ENCODE measurements around the gene MRNIP.

The MRNIP gene

DNA sequence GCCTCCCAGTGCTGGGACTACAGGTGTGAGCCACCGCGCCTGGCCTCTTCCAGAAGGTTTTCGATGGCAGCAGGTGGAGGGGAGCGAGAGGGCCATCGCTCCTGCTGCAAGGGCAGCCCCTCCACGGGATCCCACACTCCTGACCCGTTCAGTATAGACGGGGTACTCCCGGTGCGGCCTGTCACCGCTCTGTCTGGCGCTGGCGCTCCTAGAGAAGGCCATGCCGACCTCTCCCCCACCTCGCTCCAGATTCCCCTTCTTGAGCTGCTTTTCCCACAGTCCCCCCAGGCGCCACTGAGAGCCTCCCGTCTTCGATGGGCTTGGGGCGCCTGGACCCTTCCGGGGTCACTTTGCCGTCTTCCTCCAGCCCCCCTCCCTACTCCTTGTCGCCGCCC is 42.2 kb downstream of the MRNIP start:
- peaks cover 7% of the 10 kb centered on the region; the same call in 1 of the 2 replicates for H3K36me3 ChIP-seq (ENCODE audit: insufficient read depth, low read length)
- H3K9me2 ChIP-seq (ENCODE audit: low read depth, low read length), result no peaks in the 10 kb centered on the region
- H2AFZ ChIP-seq (ENCODE audit: low read length), result no peak overlapping the region
- TF ChIP-seq CTCF (IDR thresholded peaks at IDR 0.05; ENCODE audit: low read length) (no peak), EZH2 (IDR thresholded peaks at IDR 0.05; ENCODE audit: borderline replicate concordance, low read length) (no peak)
- H3K27ac ChIP-seq (ENCODE audit: low read depth, low read length, poor library complexity, severe bottlenecking), result no peak overlapping the region
- H3K4me2 ChIP-seq (ENCODE audit: low read length), result no peak overlapping the region
- H3K4me3 ChIP-seq (ENCODE audit: low read depth, low read length, poor library complexity, severe bottlenecking), result no peak overlapping the region
- H3K9ac ChIP-seq (ENCODE audit: low read length), result no peak overlapping the region
- no peaks in the 10 kb centered on the region for H3K79me2 ChIP-seq (ENCODE audit: insufficient read depth, low read length)
- no peaks in the 10 kb centered on the region for H3F3A ChIP-seq (ENCODE audit: insufficient read depth, low read length)
- no peaks in the 10 kb centered on the region for H4K20me1 ChIP-seq (ENCODE audit: insufficient read depth, low read length)
- no peaks in the 10 kb centered on the region for H3K9me3 ChIP-seq (ENCODE audit: low read length)
- peaks cover 33% of the 10 kb centered on the region for H3K4me1 ChIP-seq (ENCODE audit: insufficient read depth, low read length, severe bottlenecking)
- no peaks in the 10 kb centered on the region for H3K27me3 ChIP-seq (ENCODE audit: insufficient read depth, low read length)

DNA sequence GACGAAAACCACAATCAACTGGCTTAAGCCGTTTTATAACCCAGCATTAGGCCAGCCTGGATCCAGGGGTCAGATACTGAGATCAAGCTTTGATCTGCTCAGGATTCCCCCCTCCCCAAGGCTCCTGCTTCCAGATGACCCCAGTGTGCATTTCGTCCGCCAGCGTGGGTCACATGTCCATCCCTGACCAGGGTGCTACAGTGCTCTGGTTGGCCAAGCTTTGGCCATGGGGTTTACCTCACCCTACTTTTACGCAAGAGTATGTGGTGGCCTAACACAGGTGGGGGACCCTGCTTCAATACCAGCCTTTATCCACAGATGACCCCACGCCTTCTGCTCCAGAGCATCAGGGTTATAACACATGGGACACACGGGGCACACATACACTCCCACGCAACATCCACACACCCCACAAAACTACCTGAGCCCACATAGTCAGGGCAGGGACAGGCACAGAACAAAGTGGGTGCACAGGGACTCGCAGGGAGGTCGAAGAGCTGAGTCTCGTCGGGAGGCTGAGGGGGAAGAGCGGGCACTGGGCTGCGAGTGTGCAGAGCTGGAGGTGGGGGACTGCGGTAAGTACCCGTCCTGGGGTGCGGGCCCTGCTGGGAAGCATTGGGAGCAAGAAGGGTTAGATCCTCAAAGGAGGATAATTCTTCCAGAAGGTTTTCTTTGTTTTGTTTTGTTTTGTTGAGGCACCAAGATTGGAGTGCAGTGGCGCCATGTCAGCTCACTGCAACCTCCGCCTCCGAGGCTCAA is 42.9 kb downstream of the MRNIP start:
- H4K20me1 ChIP-seq (ENCODE audit: insufficient read depth, low read length), result no peaks in the 10 kb centered on the region
- peaks cover 33% of the 10 kb centered on the region for H3K4me1 ChIP-seq (ENCODE audit: insufficient read depth, low read length, severe bottlenecking)
- H2AFZ ChIP-seq (ENCODE audit: low read length), result no peak overlapping the region
- no peak overlapping the region for H3K27ac ChIP-seq (ENCODE audit: low read depth, low read length, poor library complexity, severe bottlenecking)
- H3K9ac ChIP-seq (ENCODE audit: low read length), result no peak overlapping the region
- no peak overlapping the region for H3K4me3 ChIP-seq (ENCODE audit: low read depth, low read length, poor library complexity, severe bottlenecking)
- H3F3A ChIP-seq (ENCODE audit: insufficient read depth, low read length), result no peaks in the 10 kb centered on the region
- H3K27me3 ChIP-seq (ENCODE audit: insufficient read depth, low read length), result no peaks in the 10 kb centered on the region
- TF ChIP-seq EZH2 (IDR thresholded peaks at IDR 0.05; ENCODE audit: borderline replicate concordance, low read length) (no peak), CTCF (IDR thresholded peaks at IDR 0.05; ENCODE audit: low read length) (no peak)
- H3K79me2 ChIP-seq (ENCODE audit: insufficient read depth, low read length), result no peaks in the 10 kb centered on the region
- no peaks in the 10 kb centered on the region for H3K9me3 ChIP-seq (ENCODE audit: low read length)
- no peak overlapping the region for H3K4me2 ChIP-seq (ENCODE audit: low read length)
- peaks cover 7% of the 10 kb centered on the region; the same call in 1 of the 2 replicates for H3K36me3 ChIP-seq (ENCODE audit: insufficient read depth, low read length)
- H3K9me2 ChIP-seq (ENCODE audit: low read depth, low read length), result no peaks in the 10 kb centered on the region

- Histone ChIP-seq H3K9ac (ENCODE audit: low read length) (no peak overlapping the region), H3K4me2 (ENCODE audit: low read length) (no peak overlapping the region), H2AFZ (ENCODE audit: low read length) (no peak overlapping the region), H4K20me1 (ENCODE audit: insufficient read depth, low read length) (no peaks in the 10 kb centered on the region), H3K36me3 (ENCODE audit: insufficient read depth, low read length) (peaks cover 7% of the 10 kb centered on the region; the same call in 1 of the 2 replicates), H3K9me3 (ENCODE audit: low read length) (no peaks in the 10 kb centered on the region), H3K4me1 (ENCODE audit: insufficient read depth, low read length, severe bottlenecking) (peaks cover 18% of the 10 kb centered on the region), H3K9me2 (ENCODE audit: low read depth, low read length) (no peaks in the 10 kb centered on the region), H3K4me3 (ENCODE audit: low read depth, low read length, poor library complexity, severe bottlenecking) (no peak overlapping the region), H3F3A (ENCODE audit: insufficient read depth, low read length) (no peaks in the 10 kb centered on the region), H3K27ac (ENCODE audit: low read depth, low read length, poor library complexity, severe bottlenecking) (no peak overlapping the region), H3K79me2 (ENCODE audit: insufficient read depth, low read length) (no peaks in the 10 kb centered on the region), H3K27me3 (ENCODE audit: insufficient read depth, low read length) (no peaks in the 10 kb centered on the region)
- TF ChIP-seq EZH2 (IDR thresholded peaks at IDR 0.05; ENCODE audit: borderline replicate concordance, low read length), result no peak
- no peak for TF ChIP-seq CTCF (IDR thresholded peaks at IDR 0.05; ENCODE audit: low read length)
Observed at GRCh38 chr5:179814090-179814489, 44.5 kb downstream of the MRNIP start.

Measured in OCI-LY1 (cell line).